ENCODE measurements around the gene MARCO.

DNA sequence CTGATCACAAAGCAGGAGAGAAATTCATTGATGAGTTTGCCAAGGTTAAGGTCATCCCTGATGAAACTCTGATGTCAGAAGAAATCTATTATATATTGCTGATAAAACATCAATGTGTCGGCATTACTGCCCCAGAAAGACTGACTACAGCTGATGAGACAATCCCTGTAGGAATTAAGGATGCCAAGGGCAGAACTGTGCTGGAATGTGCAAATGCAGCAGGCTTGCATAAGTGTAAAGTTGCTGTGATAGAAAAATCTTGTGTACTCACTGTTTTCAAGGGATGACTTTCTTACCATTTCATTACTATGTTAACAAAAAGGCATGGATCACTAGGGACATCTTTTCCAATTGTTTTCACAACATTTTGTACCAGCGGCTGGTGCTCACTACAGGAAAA lies 19.7 kb upstream of the MARCO start:
- no peak for TF ChIP-seq POLR2A (IDR thresholded peaks at IDR 0.05)
- TF ChIP-seq CTCF (IDR thresholded peaks at IDR 0.05), result no peak

Data from vagina (tissue), 2 donors.